GM13977 (cell line): ENCODE results near the gene CRYGN.

Source experiments
- DNase-seq: peaks from one replicate; pipeline ENCODE4 v3.0.0; 2012; ENCODE audit warnings: low spot score
- in situ Hi-C: fragments of 300-500 bp; cut with MboI; formaldehyde crosslinking; loops from one replicate; pipeline ENCODE4 v1.12.0; 2022; ENCODE audit warnings: low sequenced_read_pairs, low pct_unique_long_range_greater_than_20kb, mixed read lengths, inconsistent platforms; ENCODE audit not compliant: unreplicated experiment
- TF ChIP-seq, protein P1 (sequence below): IDR thresholded peaks from 2 replicates; pipeline ENCODE4 v1.5.1; 2012; ENCODE audit warnings: mild to moderate bottlenecking, control low read depth; ENCODE audit not compliant: insufficient read depth; ENCODE audit errors: extremely low read depth, missing control alignments

CRYGN gene

DNA sequence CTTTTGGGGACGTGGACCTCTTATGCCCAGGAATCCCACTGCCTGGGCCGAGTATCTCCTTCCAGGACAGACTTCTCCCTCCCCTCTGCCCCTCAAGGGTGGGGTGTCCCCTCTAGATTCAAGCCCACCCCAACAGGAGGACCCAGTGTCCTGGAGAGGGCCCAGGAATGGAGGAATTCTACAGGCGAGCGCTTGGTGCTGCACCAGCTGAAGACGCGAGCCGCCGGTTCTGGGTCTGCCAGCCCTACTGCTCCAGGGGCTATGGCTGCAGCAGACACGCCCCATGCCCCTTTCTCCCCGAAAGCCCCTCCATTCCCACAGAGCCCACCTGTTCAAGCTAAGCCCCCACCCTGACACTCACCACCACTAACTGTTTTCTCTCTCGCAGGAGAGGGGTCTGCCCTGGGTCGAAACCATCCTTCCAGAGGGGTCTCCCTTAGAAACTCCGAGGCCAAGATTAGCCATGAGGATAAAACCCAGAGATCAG, 8.6 kb downstream of the CRYGN start:
- in situ Hi-C loops: no loop called here
- no peak for DNase-seq
- TF ChIP-seq, protein P1, sequence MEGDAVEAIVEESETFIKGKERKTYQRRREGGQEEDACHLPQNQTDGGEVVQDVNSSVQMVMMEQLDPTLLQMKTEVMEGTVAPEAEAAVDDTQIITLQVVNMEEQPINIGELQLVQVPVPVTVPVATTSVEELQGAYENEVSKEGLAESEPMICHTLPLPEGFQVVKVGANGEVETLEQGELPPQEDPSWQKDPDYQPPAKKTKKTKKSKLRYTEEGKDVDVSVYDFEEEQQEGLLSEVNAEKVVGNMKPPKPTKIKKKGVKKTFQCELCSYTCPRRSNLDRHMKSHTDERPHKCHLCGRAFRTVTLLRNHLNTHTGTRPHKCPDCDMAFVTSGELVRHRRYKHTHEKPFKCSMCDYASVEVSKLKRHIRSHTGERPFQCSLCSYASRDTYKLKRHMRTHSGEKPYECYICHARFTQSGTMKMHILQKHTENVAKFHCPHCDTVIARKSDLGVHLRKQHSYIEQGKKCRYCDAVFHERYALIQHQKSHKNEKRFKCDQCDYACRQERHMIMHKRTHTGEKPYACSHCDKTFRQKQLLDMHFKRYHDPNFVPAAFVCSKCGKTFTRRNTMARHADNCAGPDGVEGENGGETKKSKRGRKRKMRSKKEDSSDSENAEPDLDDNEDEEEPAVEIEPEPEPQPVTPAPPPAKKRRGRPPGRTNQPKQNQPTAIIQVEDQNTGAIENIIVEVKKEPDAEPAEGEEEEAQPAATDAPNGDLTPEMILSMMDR: no peak

DNA sequence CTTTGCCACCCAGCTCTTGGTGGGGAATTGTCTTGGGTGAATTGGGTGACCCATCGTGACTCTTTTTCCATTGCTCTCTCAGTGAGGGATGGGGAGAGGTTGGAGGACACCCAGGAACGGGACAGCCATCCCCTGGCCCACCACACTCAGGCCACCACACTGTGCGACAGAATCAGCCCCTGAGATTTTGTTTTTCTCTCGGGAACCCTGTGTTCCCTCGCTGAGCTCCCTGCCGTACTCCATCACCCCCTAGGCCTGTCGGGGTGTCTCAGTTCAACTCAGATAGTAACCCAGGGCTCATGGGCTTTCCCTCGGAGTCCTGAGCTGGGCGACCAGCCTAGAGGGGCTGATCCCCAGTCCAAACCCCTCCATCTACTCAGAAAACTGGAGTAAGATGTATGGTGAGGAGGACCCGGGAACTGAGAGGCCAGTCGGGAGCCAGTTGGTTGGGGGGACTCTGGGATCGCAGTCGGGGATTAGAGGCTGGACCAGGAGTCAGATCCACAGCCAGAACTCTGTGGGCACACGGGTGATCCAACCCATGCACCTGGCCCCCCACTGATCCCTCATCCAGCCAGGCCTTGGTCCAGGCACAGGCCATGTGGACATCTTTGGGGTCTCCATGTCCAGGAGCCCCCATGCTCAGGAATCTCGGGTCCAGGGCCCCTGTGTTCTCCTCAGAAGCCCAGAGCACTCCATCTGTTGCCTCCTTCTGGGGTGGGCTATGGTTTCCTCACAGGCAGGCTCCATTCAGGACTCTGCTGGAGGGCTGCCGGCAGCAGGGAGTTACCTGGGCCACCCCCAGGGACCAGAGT, 9.3 kb downstream of the CRYGN start:
- DNase-seq: no peak
- in situ Hi-C loops: no loop called here
- TF ChIP-seq, protein P1: no peak

DNA sequence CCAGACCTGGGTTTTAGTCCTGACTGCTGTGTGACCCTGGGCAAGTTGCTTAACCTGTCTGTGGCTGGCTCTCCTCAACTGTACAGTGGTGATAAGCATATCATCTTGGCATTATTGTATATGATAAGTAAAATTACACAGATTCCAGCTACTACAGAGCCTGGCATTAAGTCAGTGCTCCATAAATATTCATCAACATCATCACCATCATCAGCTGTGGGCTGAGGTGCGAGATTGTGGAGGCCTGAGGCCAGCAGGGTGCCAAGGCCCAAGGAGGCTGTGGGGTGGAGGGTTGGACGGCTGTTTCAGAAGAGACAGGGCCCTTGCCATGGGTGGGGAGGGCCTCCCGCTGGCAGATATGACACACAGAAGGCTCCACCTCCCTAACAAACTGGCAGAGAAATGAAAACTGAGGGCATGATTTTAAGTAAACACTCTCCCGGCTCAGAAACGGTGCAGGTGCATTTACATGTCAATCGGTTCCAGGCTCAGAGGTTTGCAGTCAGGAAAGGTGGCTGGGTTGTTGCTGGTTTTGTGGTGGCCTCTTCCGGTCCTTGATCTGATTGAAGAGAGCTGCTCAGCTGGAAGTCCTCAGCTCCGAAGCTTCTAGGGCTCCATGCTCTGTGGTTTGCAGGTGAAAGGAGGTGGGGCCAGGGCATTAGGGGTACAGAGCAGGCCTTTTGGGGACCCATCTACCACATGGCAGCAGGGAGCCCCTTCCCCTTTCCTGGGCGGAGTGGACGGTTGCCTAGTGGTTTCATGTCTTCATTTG, 10.2 kb downstream of the CRYGN start:
- in situ Hi-C loops: no loop called here
- TF ChIP-seq, protein P1: no peak
- DNase-seq: peak; percentile 73

DNA sequence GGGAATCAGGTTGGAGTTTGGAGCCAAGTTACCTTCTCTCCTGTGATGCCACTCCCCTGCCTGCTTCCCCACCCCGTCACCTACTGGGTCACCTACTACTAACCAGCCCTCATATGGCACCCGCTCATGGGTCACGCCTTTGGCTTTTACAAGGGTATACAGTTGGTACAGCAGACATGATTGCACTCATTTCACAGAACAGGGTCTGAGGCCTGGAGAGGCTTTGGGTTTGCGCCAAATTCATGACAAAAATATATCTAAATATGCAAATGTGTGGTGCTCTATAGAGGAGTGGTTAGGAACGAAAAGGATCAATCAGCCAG, 10.7 kb downstream of the CRYGN start:
- in situ Hi-C loops: no loop called here
- TF ChIP-seq, protein P1: no peak
- no peak for DNase-seq

DNA sequence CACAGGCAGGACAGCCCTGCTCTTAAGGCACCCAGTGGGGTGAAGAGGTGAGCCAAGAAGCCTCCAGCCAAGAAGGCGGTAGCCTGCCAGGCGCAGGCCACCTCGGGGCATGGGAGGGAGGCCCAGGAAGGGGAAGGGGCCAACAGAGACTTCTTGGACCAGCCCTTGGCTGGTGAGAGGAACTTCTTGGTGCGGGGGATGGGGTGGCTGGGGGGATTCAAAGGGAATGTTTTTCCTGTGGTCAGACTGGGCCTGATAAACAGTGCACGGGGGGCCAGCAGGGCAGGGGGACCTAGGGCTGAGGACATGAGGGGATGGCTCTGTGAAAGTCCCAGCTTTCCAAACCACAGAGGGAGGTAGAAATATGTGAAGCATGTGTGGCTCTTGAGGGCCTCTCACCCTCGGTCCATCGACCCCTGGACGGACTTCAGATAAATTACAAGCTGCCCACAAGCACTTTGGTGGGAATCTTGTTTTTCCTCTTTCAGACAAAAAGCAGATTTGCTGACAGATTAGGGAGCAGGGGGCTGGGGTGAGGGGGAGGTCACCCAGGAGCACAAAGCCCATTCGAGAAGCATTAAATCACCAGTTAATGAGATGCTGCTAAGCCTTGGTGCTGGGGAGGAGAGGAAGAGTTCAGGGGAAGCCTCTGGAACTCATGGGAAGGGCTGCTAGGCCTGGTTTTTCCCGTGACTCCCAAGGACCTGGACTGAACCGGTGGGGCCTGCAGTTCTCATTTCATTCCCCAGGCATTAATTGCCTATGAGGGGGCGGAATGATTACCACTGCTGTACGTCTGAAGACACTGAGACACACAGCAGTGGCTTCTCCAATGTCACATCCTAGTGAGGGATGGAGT, 11.3 kb downstream of the CRYGN start:
- DNase-seq: no peak
- TF ChIP-seq, protein P1: no peak
- in situ Hi-C loops: no loop called here

DNA sequence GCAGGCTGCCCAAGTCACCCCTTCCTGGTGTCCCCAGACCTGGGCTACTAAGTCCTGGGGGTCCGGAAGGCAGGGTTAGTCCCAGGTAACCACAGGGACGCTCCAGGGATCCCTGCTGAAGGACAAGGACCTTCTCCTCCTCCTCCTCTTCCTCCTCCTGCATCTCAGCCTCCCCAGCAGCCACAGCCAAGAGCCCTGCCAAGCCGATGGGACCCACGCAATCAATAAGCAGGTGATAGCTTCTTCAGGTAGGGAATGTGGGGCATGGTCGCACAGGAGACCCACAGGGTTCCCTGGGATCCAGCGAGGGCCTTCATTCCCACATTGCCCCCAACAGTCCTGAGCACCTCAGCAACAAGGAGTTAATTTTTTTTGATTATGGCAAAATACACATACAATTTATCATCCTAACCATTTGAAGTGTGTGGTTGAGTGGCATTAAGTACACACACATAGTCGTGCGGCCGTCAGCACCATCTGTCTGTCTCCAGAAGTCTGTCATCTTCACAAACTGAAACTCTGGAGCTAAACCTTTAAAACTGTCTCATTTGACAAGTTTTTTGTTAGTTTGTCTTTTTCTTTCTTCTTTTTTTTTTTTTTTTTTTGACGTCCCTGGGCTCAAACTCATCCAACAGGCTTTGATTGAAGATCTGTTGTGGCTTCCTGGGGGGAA, 12.1 kb downstream of the CRYGN start:
- no peak for DNase-seq
- in situ Hi-C loops: no loop called here
- TF ChIP-seq, protein P1: no peak
